ENCODE data around the gene HHIPL1. TPM values are rescaled to one million over a fixed set of nuclear protein-coding genes. Genes with fewer than 3 reads are reported as not detected.

HHIPL1 gene
- total RNA-seq, 3 donors from 2014 or later (not counting 1 experiment from before 2014, with no cell fraction given), result not detected

GRCh38 chr14:99596772-99597171, 48.2 kb upstream of the HHIPL1 start:
- peaks cover 0 to 5% of the 10 kb centered on the region in 2 donors for H3K27me3 Mint-ChIP-seq (ENCODE audit: low read depth in 2 of 2)
- Histone ChIP-seq H3K36me3 (ENCODE audit: control insufficient read depth, insufficient read depth, low read length) (no peaks in the 10 kb centered on the region), H3K27me3 (ENCODE audit: control insufficient read depth, insufficient read depth, low read length) (no peaks in the 10 kb centered on the region), H3K4me1 (ENCODE audit: control insufficient read depth, insufficient read depth, low read length) (peaks cover 14% of the 10 kb centered on the region), H3K27ac (ENCODE audit: low read length) (no peak overlapping the region), H3K4me3 (ENCODE audit: low read length) (no peak overlapping the region), H3K9me3 (ENCODE audit: control insufficient read depth, insufficient read depth, low read length) (no peaks in the 10 kb centered on the region)
- H3K36me3 Mint-ChIP-seq, result no peaks in the 10 kb centered on the region
- no peak overlapping the region for H3K27ac Mint-ChIP-seq
- ATAC-seq (no peak), DNase-seq (no peak)
- no peaks in the 10 kb centered on the region for H3K9me3 Mint-ChIP-seq
- no peak for TF ChIP-seq CTCF (IDR thresholded peaks at IDR 0.05)
- intact Hi-C loops (cut with micrococcal nuclease), result no loop called here
- H3K4me1 Mint-ChIP-seq, result peaks cover 6 to 9% of the 10 kb centered on the region in 2 donors
- no peak overlapping the region for H3K4me3 Mint-ChIP-seq
- WGBS (ENCODE audit: insufficient coverage), result 98% methylated on average over 7 of the region's 7 CpGs

GRCh38 chr14:99597911-99598600, 46.9 kb upstream of the HHIPL1 start:
- WGBS (ENCODE audit: insufficient coverage), result 92% methylated on average over 20 of the region's 20 CpGs
- H3K27ac Mint-ChIP-seq, result peak overlapping the region in 1 of 2 donors; percentile 13
- DNase-seq, result no peak
- peaks cover 13 to 17% of the 10 kb centered on the region in 2 donors for H3K4me1 Mint-ChIP-seq
- H3K27me3 Mint-ChIP-seq (ENCODE audit: low read depth in 2 of 2), result peaks cover 0 to 3% of the 10 kb centered on the region in 2 donors
- H3K36me3 Mint-ChIP-seq, result no peaks in the 10 kb centered on the region
- H3K4me1 ChIP-seq (ENCODE audit: control insufficient read depth, insufficient read depth, low read length), result peaks cover 25% of the 10 kb centered on the region
- H3K27me3 ChIP-seq (ENCODE audit: control insufficient read depth, insufficient read depth, low read length), result no peaks in the 10 kb centered on the region
- H3K4me3 ChIP-seq (ENCODE audit: low read length), result no peak overlapping the region
- no peak for TF ChIP-seq CTCF (IDR thresholded peaks at IDR 0.05)
- intact Hi-C loops (cut with micrococcal nuclease), result no loop called here
- H3K36me3 ChIP-seq (ENCODE audit: control insufficient read depth, insufficient read depth, low read length), result no peaks in the 10 kb centered on the region
- H3K4me3 Mint-ChIP-seq, result no peak overlapping the region
- no peaks in the 10 kb centered on the region for H3K9me3 Mint-ChIP-seq
- no peak for ATAC-seq
- no peaks in the 10 kb centered on the region for H3K9me3 ChIP-seq (ENCODE audit: control insufficient read depth, insufficient read depth, low read length)
- no peak overlapping the region for H3K27ac ChIP-seq (ENCODE audit: low read length)

GRCh38 chr14:99598774-99599173, 46.2 kb upstream of the HHIPL1 start:
- ATAC-seq (no peak), DNase-seq (no peak)
- H3K27me3 Mint-ChIP-seq (ENCODE audit: low read depth in 2 of 2), result peaks cover 0 to 3% of the 10 kb centered on the region in 2 donors
- no peaks in the 10 kb centered on the region for H3K36me3 Mint-ChIP-seq
- H3K4me3 ChIP-seq (ENCODE audit: low read length), result no peak overlapping the region
- no peaks in the 10 kb centered on the region for H3K36me3 ChIP-seq (ENCODE audit: control insufficient read depth, insufficient read depth, low read length)
- peaks cover 13 to 17% of the 10 kb centered on the region in 2 donors for H3K4me1 Mint-ChIP-seq
- no peaks in the 10 kb centered on the region for H3K27me3 ChIP-seq (ENCODE audit: control insufficient read depth, insufficient read depth, low read length)
- H3K27ac Mint-ChIP-seq, result no peak overlapping the region
- intact Hi-C loops (cut with micrococcal nuclease), result no loop called here
- no peaks in the 10 kb centered on the region for H3K9me3 ChIP-seq (ENCODE audit: control insufficient read depth, insufficient read depth, low read length)
- H3K27ac ChIP-seq (ENCODE audit: low read length), result no peak overlapping the region
- H3K4me1 ChIP-seq (ENCODE audit: control insufficient read depth, insufficient read depth, low read length), result peaks cover 25% of the 10 kb centered on the region
- no peak overlapping the region for H3K4me3 Mint-ChIP-seq
- WGBS (ENCODE audit: insufficient coverage), result 91% methylated on average over 3 of the region's 3 CpGs
- TF ChIP-seq CTCF (IDR thresholded peaks at IDR 0.05), result no peak
- H3K9me3 Mint-ChIP-seq, result no peaks in the 10 kb centered on the region

- Histone ChIP-seq H3K36me3 (ENCODE audit: control insufficient read depth, insufficient read depth, low read length) (no peaks in the 10 kb centered on the region), H3K4me3 (ENCODE audit: low read length) (no peak overlapping the region), H3K9me3 (ENCODE audit: control insufficient read depth, insufficient read depth, low read length) (no peaks in the 10 kb centered on the region), H3K27ac (ENCODE audit: low read length) (no peak overlapping the region), H3K27me3 (ENCODE audit: control insufficient read depth, insufficient read depth, low read length) (no peaks in the 10 kb centered on the region), H3K4me1 (ENCODE audit: control insufficient read depth, insufficient read depth, low read length) (peaks cover 22% of the 10 kb centered on the region)
- ATAC-seq (no peak), DNase-seq (no peak)
- Mint-ChIP-seq H3K36me3 (no peaks in the 10 kb centered on the region), H3K4me3 (no peak overlapping the region), H3K4me1 (peaks cover 13 to 17% of the 10 kb centered on the region in 2 donors), H3K27ac (no peak overlapping the region), H3K27me3 (ENCODE audit: low read depth in 2 of 2) (peaks cover 0 to 3% of the 10 kb centered on the region in 2 donors), H3K9me3 (no peaks in the 10 kb centered on the region)
- intact Hi-C loops (cut with micrococcal nuclease), result no loop called here
- TF ChIP-seq CTCF (IDR thresholded peaks at IDR 0.05), result no peak
- 77% methylated on average over 6 of the region's 6 CpGs for WGBS (ENCODE audit: insufficient coverage)
Observed at GRCh38 chr14:99599393-99599792, 45.5 kb upstream of the HHIPL1 start.

Data from natural killer cell (primary cell).